ENCODE results near the gene RAB3IL1. TPM values are rescaled to one million over a fixed set of nuclear protein-coding genes. Genes with fewer than 3 reads are reported as not detected.

Gene RAB3IL1
- total and polyA plus RNA-seq, 8 donors = 9.3 to 15.4 (median 11.1) TPM

DNA sequence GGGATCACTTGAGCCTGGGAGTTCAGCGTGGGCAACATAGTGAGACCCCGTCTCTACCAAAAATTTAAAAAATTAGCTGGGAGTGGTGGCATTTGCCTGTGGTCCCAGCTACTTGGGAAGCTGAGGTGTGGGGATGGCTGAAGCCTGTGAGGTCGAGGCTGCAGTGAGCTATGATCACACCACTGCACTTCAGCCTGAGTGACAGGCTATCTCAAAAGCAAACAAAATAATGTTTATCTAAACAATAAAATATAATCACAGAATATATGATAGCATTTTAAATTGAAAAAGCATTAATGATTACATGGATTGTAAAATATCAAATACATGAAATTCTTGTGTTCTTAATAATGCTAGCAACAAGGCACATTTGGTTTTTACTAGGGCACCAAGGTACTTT lies 35.5 kb upstream of the RAB3IL1 start:
- peaks cover 0 to 11% of the 10 kb centered on the region in 2 donors for H3K27me3 ChIP-seq
- TF ChIP-seq, protein P1, sequence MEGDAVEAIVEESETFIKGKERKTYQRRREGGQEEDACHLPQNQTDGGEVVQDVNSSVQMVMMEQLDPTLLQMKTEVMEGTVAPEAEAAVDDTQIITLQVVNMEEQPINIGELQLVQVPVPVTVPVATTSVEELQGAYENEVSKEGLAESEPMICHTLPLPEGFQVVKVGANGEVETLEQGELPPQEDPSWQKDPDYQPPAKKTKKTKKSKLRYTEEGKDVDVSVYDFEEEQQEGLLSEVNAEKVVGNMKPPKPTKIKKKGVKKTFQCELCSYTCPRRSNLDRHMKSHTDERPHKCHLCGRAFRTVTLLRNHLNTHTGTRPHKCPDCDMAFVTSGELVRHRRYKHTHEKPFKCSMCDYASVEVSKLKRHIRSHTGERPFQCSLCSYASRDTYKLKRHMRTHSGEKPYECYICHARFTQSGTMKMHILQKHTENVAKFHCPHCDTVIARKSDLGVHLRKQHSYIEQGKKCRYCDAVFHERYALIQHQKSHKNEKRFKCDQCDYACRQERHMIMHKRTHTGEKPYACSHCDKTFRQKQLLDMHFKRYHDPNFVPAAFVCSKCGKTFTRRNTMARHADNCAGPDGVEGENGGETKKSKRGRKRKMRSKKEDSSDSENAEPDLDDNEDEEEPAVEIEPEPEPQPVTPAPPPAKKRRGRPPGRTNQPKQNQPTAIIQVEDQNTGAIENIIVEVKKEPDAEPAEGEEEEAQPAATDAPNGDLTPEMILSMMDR (IDR thresholded peaks at IDR 0.05) = no peak
- no peaks in the 10 kb centered on the region for H3K9me3 ChIP-seq
- DNase-seq = peak in 1 of 4 donors; percentile 14
- intact Hi-C loops (cut with DNase I) = loop anchor here in 1 of 2 donors (10.0 kb wide), 2 partner anchors 122 to 158 kb away; partner anchors contain the start of genes FEN1 and TMEM258
- no peak for ATAC-seq
- H3K36me3 ChIP-seq = peaks cover 0 to 6% of the 10 kb centered on the region in 2 donors
- H3K27ac ChIP-seq = no peak overlapping the region
- no peak overlapping the region for H3K4me3 ChIP-seq
- H3K4me1 ChIP-seq = peaks cover 7 to 45% of the 10 kb centered on the region in 2 donors

DNA sequence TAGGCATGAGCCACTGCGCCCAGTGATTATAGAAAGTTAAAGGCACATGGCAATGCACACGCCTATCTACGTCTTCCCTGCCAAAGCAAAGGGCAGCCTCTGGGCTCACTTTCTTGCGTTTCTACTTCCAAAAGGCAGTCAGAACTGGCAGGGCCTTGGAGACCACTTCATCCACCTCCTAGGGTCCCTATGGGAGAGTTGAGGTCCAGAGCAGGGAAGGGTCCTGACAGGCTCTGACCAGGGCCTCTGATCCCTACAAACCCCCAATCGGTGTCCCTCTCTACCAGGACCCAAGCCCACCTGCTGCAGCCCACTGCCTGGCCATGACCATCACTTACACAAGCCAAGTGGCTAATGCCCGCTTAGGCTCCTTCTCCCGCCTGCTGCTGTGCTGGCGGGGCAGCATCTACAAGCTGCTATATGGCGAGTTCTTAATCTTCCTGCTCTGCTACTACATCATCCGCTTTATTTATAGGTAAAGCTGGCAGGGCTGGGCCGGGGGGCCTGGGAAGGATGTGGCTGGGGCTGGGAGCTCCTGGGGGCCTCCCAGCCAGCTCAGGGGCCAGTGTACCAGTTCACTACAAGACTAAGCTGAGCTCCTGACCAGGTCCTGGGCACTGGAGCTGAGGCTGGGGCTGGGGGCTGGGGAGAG lies 34.2 kb upstream of the RAB3IL1 start:
- H3K27ac ChIP-seq = no peak overlapping the region
- no peaks in the 10 kb centered on the region for H3K9me3 ChIP-seq
- no peak for ATAC-seq
- H3K4me3 ChIP-seq = no peak overlapping the region
- peaks cover 0 to 11% of the 10 kb centered on the region in 2 donors for H3K27me3 ChIP-seq
- H3K36me3 ChIP-seq = no peaks in the 10 kb centered on the region
- TF ChIP-seq, protein P1 (IDR thresholded peaks at IDR 0.05) = no peak
- intact Hi-C loops (cut with DNase I) = loop anchor here in 1 of 2 donors (10.0 kb wide), 2 partner anchors 123 to 157 kb away; partner anchors contain the start of genes FEN1 and TMEM258
- peaks cover 7 to 43% of the 10 kb centered on the region in 2 donors for H3K4me1 ChIP-seq
- peak in 1 of 4 donors; percentile 25 for DNase-seq

DNA sequence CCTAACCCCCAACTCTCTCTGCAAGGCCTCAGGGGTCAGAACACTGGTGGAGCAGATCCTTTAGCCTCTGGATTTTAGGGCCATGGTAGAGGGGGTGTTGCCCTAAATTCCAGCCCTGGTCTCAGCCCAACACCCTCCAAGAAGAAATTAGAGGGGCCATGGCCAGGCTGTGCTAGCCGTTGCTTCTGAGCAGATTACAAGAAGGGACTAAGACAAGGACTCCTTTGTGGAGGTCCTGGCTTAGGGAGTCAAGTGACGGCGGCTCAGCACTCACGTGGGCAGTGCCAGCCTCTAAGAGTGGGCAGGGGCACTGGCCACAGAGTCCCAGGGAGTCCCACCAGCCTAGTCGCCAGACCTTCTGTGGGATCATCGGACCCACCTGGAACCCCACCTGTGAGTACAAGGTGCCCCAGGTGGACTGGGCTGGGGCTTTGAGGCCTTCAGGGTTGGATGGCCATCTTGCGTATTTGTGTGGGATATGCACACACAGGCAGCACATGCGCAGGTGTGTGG lies 32.7 kb upstream of the RAB3IL1 start, which contains the start of gene BEST1:
TSS of gene BEST1 (plus strand) at position 317 of the 513 bp plus-strand sequence. CDS start 1,456 bp downstream, outside the sequence.
- TF ChIP-seq, protein P1 (IDR thresholded peaks at IDR 0.05) = no peak
- Histone ChIP-seq H3K4me3 (no peak within 1 kb of the TSS), H3K36me3 (no peaks in the 10 kb centered on the region), H3K4me1 (peaks cover 0 to 37% of the 10 kb centered on the region in 2 donors), H3K27ac (peak within 1 kb of the TSS in 1 of 2 donors; percentile 23), H3K9me3 (no peaks in the 10 kb centered on the region), H3K27me3 (peaks cover 0 to 1% of the 10 kb centered on the region in 2 donors)
- intact Hi-C loops (cut with DNase I) = loop anchor here in 1 of 2 donors (10.0 kb wide), 2 partner anchors 125 to 155 kb away; partner anchors contain the start of genes FEN1 and TMEM258
- DNase-seq (peak in 1 of 4 donors; percentile 12), ATAC-seq (no peak)

DNA sequence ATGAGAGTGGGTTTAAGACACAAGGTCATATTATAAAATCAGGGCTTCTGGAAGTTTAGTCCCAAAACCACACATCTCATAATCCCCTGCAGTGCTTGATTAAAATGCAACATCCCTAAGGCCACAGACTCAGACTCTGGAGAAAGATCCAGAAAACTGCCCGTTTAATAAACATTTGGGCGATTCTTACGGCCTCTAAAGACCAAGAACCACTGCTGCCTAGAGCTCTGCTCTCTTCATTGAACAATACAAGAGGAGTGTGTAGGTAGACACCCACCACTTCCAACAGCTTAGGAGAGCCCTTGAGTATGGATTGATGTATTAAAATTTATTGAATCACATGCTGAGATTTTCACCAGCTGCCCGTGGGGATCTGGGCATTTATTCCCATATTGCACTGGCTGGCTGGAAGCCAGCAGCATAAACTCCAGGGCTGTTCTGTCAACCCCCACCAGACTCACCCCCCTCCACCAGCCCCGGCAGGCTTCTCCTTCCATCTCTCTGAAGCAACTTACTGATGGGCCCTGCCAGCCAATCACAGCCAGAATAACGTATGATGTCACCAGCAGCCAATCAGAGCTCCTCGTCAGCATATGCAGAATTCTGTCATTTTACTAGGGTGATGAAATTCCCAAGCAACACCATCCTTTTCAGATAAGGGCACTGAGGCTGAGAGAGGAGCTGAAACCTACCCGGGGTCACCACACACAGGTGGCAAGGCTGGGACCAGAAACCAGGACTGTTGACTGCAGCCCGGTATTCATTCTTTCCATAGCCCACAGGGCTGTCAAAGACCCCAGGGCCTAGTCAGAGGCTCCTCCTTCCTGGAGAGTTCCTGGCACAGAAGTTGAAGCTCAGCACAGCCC lies 32.0 kb upstream of the RAB3IL1 start:
- TF ChIP-seq, protein P1 (IDR thresholded peaks at IDR 0.05) = no peak
- H3K4me1 ChIP-seq = peaks cover 0 to 31% of the 10 kb centered on the region in 2 donors
- ATAC-seq = peak; percentile 68
- no peak overlapping the region for H3K4me3 ChIP-seq
- H3K27me3 ChIP-seq = no peaks in the 10 kb centered on the region
- DNase-seq = peak in 3 of 4 donors; percentile 60 to 91 (median 74)
- no peaks in the 10 kb centered on the region for H3K36me3 ChIP-seq
- intact Hi-C loops (cut with DNase I) = loop anchor here in 1 of 2 donors (5.0 to 10.0 kb wide), 3 partner anchors 52 to 155 kb away; partner anchors contain the start of genes FEN1 and TMEM258
- H3K27ac ChIP-seq = peak overlapping the region in 1 of 2 donors; percentile 23
- H3K9me3 ChIP-seq = no peaks in the 10 kb centered on the region
